GM20431 (cell line): Measurements from ENCODE around the gene MGAT3.
"Not testable (repeated sequence)": the region's sequence is repeated elsewhere in the genome, so short reads cannot be mapped to it uniquely, and the experiment has no call there.

Experiments used
- in situ Hi-C: fragments of 300-500 bp; cut with MseI, MboI; formaldehyde crosslinking; loops from one replicate; pipeline ENCODE4 v1.15.0; 2020; ENCODE audit warnings: low sequenced_read_pairs; ENCODE audit not compliant: unreplicated experiment

The MGAT3 gene, protein sequence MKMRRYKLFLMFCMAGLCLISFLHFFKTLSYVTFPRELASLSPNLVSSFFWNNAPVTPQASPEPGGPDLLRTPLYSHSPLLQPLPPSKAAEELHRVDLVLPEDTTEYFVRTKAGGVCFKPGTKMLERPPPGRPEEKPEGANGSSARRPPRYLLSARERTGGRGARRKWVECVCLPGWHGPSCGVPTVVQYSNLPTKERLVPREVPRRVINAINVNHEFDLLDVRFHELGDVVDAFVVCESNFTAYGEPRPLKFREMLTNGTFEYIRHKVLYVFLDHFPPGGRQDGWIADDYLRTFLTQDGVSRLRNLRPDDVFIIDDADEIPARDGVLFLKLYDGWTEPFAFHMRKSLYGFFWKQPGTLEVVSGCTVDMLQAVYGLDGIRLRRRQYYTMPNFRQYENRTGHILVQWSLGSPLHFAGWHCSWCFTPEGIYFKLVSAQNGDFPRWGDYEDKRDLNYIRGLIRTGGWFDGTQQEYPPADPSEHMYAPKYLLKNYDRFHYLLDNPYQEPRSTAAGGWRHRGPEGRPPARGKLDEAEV

DNA sequence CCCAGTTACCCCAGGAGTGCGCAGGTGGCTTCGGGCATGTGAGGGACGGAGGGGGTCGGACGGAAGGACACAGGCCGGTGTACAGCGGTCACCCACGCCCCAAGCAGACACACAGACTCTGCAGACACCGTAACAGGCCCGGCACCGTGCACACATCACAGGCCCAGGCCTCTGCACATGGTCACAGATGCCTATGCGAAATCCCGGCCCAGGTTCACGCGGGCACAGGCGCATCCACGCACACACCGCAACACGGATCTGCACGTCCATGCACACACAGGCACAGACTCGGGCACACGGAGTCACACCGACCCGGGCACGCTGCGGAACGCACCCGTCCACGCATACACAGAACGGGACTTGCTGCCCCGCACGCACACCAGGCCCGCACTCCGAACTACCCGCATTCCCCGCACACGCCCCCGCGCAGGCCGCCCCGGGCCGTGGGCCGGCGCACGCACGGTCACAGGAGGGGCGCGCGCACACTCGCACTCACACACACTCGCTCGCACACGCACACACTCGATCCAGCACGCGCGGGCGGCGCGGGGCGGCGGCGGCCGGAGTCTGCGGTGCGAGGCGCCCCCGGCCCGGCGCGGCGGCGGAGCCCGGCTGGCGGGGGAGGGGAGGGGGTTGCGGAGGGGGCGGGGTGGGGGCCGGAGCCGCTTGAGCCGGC is at the start of gene MGAT3:
TSS of gene MGAT3 (plus strand) at position 491 of the 676 bp plus-strand sequence. CDS start 30,336 bp downstream, outside the sequence.
- in situ Hi-C loops: no loop called here

DNA sequence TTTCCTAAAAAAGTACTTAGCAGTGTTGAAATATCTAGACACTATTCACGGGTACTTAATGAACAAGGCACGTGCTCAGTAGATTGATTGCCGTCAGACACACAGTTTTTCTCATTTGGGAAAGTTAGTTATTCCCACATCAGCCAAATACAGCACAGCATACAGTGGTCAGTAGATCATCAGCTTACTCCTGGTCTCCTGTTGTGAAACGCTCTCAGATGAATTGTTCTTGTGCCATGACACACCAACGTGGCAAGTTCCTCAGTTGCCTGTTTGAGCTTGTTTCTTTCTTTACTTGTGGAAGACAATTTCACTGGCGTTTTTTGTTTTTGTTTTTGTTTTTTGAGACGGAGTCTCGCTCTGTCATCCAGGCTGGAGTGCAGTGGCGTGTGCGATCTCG is 48.6 kb upstream of the MGAT3 start:
- in situ Hi-C loops: no loop called here

DNA sequence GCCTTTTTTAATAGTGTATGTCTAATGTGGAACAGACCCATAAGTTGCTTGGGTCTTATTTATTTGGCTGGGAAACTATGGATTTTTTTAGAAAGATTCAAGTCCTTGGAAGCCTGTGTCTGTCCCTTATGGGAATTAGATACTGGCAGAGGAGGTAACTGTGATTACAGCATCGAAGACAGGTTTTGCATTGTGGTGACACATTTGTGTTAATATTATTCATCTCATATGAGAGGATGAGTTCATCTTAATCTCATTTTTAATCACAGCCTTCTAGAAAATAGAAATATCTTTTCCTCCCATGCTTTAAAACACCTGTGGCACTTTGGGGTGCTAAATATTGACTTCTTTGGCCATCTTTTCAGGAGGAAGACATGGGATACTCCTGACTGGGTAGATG is 48.0 kb upstream of the MGAT3 start:
- in situ Hi-C loops: no loop called here

DNA sequence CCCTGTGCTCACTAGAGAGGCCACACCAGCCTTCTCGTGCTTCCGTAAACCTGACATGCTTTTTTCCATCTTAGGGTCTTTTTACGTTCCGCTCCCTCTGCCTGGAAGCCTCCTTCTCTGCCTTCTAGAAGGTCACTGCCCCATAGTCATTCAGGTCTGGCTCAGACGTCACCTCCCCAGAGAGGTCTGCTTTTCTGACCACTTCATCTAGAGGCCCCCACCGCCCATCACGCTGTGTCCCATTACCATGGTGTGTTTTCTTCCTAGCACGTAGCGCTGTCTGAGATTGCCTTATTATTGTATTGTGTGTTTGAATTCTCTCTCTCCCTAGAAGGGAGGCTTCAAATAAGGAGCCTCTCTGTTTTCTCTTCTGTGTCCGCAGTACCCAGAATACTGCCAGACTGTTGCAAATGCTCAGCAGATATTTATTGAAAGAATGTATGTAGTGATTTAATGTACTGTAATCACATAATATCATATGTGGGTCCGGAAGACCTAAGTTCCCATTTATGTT is 47.2 kb upstream of the MGAT3 start:
- in situ Hi-C loops: no loop called here

DNA sequence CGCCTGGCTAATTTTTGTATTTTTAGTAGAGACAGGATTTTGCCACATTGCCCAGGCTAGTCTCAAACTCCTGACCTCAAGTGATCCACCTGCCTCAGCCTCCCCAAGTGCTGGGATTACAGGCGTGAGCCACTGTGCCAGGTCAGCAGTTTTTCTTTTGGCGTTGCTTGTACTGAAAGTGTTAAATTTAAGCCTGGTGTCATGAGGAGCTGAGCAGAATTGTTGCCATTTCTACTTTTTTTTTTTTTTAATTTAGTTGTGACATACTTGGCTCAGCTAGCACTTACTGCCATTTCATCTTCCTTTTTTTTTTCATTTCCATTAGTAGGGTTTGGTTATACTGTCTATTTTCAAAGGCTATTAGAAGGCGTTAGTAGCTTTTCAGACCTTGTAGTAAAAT is 46.5 kb upstream of the MGAT3 start:
- in situ Hi-C loops: no loop called here

DNA sequence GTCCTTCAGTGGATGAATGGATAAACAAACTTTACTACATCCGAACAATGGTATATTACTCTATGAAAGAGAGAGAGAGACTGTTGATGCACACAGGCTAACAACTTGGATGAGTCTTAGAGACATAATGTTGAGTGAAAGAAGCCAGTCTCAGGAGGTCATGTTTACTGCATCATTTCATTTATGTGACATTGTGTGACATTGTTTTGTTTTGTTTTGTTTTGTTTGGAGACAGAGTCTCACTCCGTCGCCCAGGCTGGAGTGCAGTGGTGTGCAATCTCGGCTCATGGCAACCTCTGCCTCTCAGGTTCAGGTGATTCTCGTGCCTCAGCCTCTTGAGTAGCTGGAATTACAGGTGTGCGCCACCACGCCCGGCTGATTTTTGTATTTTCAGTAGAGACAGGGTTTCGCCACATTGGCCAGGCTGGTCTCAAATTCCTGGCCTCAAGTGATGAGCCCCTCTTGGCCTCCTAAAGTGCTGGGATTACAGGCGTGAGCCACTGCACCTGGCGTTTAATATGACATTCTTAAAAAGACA is 44.9 kb upstream of the MGAT3 start:
- in situ Hi-C loops: not testable (repeated sequence)

DNA sequence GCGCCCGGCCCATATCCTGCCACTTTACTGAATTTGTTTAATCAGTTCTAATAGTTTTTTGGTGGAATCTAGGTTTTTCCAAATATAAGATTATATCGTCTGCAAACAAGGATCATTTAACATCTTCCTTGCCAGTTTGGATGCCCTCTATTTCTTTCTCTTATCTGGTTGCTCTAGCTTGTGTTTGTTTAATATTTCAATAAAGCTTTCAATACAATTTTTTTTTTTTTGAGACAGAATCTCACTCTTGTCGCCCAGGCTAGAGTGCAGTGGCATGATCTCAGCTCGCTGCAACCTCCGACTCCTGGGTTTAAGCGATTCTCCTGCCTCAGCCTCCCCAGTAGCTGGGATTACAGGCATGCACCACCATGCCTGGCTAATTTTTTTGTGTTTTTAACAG is 43.6 kb upstream of the MGAT3 start:
- in situ Hi-C loops: not testable (repeated sequence)

DNA sequence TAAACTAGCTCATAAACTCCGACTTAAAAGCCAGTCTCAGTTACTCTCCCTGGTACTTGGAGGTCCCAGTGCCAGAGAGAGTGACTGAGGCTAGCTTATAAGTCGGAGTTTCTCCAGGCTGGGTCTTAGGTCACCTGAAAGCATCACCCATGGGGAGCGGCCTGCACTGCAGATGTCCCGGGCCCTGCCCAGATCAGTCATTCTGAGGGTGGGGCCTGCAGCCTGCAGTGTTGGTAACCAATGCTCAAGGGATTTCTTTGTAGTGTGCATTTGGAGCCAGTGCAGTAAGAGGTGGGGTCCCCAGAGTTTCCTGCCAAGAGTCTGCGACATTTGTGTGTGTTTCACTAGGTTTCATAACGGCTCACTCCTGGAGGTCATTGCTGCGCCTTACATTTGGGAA is 42.4 kb upstream of the MGAT3 start:
- in situ Hi-C loops: no loop called here

DNA sequence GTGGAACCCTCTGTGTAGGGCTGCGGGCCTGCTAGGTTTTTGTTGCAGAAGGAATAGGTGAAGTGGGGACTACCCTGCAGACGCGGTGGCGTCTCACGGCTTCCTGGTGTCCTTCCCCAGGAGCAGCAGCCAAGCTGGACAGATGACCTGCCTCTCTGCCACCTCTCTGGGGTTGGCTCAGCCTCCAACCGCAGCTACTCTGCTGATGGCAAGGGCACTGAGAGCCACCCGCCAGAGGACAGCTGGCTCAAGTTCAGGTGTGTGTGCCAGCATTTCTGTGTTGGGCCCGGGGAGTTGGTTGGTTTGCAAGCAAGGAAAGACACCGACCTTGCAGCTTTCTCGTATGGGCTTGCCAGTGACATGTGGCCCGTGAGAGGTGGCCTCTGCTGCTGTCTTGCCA is 41.9 kb upstream of the MGAT3 start:
- in situ Hi-C loops: no loop called here

DNA sequence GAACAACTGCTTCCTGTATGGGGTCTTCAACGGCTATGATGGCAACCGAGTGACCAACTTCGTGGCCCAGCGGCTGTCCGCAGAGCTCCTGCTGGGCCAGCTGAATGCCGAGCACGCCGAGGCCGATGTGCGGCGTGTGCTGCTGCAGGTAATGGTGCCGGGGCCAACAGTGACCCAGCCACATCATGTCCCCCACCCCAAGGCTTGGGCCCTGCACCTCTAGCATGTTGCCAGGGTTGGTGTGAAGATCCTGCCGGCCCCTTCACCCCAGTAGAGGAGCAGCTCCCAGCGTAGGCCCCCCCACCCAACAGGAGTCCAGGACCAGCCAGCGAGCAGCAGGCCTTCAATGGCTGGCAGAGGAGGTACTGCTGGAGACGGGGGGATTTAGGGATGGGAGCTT is 41.3 kb upstream of the MGAT3 start:
- in situ Hi-C loops: no loop called here

DNA sequence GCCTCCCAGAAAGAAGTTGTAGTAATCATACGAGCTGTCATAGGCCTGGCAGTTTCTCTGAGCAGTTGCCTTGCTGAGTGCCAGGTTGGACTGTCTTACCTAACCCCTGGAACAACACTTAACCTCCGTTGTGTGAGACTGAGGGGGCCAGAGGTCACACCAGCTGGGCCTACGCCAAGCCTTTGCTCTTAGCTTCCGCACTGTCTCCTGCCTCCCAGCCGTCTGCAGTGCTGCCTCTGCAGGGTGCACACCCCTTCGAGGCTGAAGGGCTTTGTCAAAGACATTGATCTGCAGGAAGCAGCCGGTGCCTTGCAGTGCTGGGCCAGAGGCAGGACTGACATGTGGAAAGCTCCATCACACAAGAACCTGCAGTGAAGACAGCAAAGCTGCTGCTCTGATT is 40.5 kb upstream of the MGAT3 start:
- in situ Hi-C loops: no loop called here

DNA sequence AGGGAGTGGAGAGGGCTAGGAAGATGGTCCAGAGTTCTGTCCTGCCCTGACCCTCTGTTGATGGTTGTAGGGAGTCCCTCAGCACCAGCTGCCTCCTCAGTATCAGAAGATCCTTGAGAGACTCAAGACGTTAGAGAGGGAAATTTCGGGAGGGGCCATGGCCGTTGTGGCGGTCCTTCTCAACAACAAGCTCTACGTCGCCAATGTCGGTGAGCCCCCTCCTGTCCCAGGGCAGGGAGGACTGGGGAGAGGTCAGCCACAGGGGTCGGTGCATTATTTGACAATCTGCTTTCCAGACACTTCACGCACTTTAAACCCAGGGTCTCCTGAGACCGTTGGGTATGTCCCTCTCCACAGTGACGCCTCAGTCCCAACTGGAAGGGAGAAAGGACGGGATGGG is 39.2 kb upstream of the MGAT3 start:
- in situ Hi-C loops: no loop called here

DNA sequence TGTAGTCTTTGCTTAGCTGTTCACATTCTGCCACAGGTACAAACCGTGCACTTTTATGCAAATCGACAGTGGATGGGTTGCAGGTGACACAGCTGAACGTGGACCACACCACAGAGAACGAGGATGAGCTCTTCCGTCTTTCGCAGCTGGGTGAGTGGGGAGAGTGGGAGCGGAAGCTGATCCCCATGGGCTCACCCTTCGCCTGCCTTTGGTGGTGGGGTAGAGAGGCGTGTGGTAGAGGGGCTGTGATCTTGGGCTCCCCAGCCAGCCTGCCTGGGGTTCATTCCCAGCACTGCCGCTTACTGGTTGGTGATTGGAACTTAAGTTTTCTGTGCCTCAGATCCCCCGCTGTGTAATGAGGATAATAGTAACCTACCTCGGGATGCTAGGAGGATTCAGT is 38.1 kb upstream of the MGAT3 start:
- in situ Hi-C loops: no loop called here

DNA sequence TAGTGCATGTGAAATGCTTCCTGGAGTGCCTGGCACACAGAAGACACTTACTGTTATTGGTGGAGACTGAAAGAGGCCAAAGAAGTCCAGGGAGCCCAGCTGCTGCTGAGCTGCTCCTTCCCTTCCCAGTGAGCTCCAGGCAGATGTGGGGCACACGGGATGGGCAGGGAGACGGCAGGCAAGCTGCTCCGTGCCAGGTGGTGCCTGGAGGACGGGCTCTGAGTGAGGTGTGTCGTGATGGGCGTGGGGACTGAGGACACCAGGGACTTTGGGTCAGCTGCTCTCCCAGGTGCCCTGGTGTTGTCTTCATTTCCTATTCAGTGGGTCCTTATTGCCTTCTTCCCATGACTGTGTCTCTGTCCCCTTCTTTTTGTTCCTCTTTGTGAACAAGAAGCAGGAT is 37.7 kb upstream of the MGAT3 start:
- in situ Hi-C loops: no loop called here

DNA sequence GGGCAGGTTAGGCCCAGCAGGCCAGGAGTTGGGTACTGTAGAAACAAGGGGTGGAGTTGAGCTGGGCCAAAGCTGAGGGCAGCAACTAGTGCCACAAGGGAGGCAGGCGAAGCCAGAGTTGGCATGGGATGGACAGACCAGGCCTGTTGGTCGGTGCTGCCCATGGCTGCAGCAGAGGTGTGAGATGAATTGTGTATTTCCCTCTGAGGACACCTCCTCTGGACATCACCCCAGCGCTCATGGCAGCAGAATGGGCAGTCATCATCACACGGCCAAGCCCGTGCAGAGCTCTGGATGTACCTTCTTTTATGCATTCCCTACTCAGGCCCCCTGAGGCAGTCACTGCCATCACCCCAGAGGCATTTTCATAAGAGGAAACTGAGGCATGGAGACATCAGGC is 36.9 kb upstream of the MGAT3 start:
- in situ Hi-C loops: no loop called here

DNA sequence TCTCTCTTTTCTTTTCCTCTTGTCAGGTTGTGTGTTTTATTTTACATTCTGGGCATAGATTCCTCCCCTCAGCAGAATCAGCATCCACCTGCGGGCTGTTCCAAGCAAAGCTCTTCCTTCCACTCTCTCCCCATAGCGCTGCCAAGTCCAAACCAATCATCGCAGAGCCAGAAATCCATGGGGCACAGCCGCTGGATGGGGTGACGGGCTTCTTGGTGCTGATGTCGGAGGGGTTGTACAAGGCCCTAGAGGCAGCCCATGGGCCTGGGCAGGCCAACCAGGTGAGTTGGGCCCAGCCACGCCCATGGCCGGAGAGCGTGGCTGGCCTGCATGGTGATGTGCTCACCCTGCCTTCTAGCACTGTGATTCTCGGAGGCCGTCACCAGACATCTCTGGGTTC is 35.1 kb upstream of the MGAT3 start:
- in situ Hi-C loops: no loop called here

DNA sequence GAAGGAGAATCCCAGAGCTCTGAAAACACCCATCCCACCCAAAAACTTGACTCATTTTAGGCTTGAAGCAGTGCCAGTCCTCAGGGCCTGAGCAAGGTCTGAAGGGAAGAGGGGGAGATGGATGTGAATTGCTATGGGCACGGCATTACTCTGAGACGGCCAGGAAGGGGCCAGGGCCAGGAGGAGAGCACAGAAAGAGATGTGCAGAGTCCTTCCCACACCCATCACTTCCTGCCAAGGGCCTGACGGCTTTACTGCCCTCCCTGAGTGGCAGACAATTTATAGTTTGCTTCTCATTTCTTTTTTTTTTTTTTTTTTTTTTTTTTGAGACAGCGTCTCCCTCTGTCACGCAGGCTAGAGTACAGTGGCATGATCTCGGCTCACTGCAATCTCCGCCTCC is 34.7 kb upstream of the MGAT3 start:
- in situ Hi-C loops: no loop called here

DNA sequence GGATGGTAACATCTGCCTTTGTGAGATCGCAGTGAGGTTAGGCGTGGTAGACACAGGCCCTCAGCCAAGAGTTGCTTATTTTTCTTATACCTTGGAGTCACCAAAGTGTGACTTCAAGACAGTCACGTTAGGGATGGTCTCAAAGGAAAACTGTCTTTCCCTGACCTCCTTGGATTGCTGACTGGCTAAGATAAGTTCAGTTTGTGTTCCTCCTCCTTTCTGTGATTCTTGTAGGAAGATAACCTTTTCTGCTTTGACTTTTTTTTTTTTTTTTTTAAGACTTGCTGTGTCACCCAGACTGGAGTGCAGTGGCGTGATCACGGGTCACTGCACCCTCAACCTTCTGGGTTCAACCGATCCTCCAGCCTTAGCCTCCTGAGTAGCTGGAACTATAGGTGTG is 34.1 kb upstream of the MGAT3 start:
- in situ Hi-C loops: no loop called here

DNA sequence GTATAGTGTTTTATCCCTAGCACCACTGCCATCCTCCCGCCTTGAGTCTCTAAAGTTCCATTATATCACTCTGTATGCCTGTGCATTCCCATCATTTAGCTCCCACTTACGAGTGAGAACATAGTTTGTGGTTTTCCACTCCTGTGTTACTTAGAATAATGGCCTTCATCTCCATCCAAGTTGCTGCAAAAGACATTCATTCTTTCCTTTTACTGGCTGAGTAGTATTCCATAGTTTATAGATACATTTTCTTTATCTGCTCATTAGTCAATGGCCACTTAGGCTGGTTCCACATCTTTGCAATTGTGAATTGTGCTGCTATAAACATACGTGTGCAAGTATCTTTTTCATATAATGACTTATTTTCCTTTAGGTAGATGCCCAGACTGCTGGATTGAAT is 32.8 kb upstream of the MGAT3 start:
- in situ Hi-C loops: no loop called here

DNA sequence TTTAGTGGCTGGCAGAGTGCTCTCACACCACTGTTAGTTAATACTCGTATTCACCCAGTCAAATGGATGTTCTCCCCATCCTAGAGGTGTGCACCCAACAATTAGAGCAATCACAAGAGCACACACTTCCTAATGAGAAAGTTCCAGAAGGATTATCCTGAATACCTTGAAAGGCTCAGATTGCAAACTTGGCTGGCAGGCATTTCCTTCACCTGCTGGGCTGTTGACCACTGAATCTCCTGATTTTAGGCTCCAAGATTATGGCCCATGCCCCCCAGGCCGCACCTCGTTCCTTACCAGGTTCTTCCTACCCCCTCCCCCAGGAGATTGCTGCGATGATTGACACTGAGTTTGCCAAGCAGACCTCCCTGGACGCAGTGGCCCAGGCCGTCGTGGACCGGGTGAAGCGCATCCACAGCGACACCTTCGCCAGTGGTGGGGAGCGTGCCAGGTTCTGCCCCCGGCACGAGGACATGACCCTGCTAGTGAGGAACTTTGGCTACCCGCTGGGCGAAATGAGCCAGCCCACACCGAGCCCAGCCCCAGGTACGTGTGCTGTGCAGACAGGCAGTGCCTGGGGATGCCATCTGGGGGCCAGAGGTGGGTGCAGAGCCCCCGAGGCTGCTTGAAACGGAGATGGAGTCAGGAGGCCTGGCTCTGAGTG is 30.3 kb upstream of the MGAT3 start:
- in situ Hi-C loops: no loop called here
